HG02840 (cell line): ENCODE data around the gene CYTH4.
"Not testable (repeated sequence)": the region's sequence is repeated elsewhere in the genome, so short reads cannot be mapped to it uniquely, and the experiment has no call there.

Source experiments
- ATAC-seq: cut with Tn5 transposase; IDR thresholded peaks from one replicate; pipeline ENCODE4 v1.9.1; 2021; ENCODE audit warnings: mild to moderate bottlenecking, moderate library complexity, moderate number of reproducible peaks; ENCODE audit not compliant: unreplicated experiment, low FRiP score

CYTH4 gene

DNA sequence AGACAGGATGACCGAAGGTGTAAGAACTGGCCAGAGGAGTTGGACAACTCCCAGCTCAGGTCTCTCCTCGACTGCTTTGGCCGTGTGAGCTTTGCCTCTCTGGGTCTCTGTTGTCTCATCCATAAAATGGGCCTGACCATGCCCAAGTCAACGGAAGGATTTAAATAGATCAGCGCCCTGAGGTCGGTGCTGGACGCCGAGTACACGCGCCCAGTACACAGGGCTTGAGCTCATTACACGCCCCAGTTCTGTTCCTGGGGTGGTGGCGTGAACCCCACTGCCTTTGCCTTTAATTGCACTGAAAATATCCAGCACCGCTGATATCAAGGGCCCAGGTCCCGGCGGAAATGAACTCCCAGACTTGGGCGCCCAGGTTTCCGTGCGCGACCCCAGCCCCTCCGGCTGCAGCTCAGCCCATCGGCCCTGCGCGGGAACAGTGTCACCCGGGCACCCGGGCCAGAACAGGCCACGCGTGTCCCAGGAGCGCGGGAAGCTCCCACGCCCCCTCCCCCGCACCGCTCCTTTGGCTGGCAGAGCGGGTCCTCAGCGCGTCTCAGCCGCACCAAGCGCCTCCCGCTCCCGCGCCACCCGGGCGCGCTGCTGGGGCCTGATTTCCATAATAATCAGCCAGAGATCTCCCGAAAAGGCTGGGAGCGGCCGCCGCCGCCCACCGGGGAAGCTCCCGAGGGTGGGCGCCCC, 42.2 kb downstream of the CYTH4 start:
- no peak for ATAC-seq

DNA sequence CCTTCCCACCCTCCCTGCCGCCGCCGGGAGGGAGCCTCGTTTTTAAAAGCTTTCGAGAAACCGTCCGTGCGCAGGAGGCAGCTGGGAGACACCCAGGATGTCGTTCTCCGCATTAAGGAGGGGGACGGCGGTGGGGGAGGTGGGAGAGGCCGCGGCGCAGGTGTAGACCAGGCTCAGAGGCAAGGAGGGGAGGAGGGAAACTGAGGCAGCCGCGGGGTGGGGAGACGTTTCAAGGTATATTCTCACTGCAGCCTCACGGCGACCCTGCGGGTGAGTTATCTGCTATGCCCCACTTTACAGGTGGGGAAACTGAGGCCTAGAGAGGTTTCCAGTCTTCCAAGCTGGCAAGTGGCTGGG, 42.7 kb downstream of the CYTH4 start:
- ATAC-seq = no peak

DNA sequence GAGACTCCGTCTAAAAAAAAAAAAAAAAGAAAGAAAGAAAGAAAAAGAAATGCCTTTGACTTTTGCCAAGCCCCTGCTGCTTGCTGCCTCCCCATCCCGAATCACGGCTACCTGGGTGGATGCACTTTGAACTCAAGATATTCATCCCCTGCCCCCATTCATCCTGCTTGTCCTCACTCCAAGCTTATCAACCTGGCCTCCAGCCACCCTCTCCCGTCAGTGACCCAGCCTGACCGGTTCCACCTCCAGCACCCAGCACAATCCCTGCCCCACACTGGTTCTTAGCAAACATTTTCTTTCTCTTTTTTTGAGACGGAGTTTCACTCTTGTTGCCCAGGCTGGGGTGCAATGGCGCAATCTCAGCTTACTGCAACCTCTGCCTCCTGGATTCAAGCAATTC, 44.4 kb downstream of the CYTH4 start:
- ATAC-seq = no peak

DNA sequence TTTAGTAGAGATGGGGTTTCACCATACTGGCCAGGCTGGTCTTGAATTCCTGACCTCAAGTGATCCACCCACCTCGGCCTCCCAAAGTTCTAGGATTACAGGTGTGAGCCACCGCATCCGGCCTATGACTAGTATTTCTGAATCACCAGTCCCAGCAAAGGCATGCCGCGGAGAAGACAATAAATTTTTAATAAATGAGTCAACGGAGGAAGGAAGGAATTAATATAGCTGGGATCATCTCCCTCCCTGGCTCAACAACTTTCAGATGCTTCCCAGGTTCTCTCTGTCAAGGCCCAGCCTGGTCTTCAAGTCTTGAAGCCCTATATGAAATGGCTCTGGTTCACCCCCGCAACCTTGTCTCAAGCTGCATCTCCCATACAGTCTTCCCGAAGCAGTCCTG, 45.7 kb downstream of the CYTH4 start:
- ATAC-seq = no peak

DNA sequence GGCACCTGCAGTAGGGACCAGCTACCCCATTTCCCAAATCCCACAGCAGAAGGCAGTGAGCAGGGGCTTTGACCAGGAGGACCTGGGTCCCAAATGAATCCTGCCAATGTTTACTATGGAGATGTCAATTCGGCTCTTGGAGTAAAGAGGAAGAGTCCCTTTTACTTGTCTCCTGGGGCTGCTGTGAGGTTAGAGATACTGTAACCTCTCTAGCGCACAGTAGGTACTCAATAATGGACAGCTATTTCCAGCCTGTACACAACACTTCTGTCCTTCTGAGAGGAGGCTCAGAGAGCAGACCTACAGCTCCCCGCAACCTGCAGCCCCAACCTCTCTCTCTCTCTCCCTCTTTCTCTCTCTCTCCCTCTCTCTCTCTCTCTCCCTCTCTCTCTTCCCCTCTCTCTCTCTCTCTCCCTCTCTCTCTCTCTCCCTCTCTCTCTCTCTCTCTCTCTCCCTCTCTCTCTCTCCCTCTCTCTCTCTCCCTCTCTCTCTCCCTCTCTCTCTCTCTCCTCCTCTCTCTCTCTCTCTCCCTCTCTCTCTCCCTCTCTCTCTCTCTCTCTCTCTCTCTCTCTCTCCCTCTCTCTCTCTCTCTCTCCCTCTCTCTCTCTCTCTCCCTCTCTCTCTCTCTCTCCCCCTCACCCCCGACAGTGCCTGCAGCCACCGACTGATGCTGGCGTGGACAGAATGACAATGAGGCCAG, 46.4 kb downstream of the CYTH4 start:
- ATAC-seq = not testable (repeated sequence)

DNA sequence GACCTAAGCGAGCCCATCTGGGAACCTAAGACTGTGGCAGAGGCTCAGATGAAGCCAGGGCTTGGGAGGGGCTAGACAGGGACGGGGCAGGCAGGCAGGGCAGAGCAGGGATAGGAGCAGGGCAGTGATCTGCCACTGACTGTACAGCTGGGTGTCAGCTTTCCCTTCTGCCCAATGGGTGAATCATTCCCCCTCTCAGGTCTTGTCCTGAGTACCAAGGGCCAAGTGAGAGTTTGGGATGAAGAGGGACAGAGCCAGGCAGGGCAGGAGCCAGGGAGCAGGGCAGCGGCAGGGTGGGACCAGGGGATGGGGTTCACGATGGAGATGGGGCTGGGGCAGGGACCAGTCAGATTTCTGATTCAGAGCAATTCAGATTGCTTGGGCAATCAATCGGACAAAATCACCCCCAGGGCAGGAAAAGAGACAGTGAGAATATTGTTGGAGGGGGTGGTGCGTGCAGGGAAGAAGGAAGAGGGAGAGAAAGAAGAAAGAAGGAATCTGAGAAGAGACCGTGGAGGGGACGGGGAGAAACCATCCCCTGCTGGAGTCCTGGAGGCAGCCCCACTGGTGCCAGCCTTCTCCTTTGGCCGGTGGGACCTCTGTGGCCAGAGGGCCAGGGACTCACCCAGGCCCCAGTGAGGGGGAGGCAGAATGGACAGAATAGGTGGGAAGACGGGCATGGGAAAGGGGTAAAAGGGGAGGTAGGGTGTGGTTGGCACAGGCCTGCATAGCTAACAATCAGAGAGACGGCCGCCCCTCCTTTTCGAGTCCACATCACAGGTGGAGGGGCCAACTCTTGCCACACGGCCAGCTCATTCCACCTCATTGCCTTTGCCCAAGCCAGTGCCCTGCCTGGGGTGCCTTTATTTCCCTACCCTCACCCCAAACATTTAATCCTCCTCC, 47.2 kb downstream of the CYTH4 start:
- no peak for ATAC-seq

DNA sequence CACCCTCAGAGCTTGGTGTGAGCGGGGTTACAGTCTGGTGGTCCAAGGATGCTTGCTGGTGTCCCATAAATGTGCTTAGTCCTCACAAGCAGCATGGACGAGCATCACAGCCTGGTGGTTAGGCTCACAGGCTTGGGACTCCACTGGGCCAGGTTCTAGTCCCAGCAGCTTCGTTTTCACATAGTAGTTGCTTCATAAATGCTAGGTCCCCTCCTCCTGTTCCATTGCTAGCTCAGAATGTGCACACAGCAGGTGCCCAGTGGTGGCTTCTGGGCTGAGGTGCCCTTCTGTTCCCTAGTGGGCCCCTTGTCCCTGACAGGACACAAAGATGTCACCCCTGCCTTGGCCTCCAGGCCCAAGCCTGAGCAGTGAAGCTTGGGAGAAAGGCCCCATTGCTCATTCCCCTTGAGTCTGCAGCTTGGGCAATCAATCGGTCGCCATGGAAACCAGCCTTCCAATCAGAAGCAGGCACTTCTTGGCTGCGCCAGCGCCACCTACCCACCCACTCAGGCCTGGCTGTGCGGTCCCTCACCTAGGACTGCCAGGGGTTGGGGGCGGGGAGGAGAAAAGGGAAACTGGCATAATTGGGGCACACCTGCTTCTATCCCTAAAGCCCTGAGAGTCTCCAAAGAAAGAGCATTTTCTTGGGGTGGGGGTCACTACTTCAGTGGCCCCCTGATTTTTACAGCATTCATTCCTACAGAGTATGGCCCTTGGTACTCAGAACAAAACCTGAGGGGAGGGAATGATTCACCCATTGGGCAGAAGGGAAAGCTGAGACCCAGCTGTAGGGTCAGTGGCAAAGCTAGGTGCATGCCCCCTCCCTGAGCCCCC, 48.1 kb downstream of the CYTH4 start:
- ATAC-seq = no peak

DNA sequence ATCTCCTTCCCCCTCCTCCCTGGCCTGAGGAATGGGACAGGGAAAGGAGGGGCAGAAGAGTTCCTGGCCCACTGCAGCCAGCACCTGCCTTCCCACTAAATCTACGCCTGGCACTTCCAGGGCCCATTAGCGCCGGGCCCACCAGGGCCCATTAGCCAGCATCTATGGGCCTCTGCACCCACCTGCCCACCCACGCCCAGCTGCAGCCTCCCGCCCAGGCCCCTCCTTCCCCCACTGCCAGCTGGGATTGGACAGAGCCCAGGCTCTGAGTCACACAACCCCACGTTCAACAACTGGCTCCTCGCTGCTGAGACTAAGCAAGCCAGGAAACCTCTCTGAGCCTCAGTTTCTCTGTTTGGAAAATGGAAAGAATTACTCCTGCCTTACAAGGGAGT, 48.7 kb downstream of the CYTH4 start:
- no peak for ATAC-seq

DNA sequence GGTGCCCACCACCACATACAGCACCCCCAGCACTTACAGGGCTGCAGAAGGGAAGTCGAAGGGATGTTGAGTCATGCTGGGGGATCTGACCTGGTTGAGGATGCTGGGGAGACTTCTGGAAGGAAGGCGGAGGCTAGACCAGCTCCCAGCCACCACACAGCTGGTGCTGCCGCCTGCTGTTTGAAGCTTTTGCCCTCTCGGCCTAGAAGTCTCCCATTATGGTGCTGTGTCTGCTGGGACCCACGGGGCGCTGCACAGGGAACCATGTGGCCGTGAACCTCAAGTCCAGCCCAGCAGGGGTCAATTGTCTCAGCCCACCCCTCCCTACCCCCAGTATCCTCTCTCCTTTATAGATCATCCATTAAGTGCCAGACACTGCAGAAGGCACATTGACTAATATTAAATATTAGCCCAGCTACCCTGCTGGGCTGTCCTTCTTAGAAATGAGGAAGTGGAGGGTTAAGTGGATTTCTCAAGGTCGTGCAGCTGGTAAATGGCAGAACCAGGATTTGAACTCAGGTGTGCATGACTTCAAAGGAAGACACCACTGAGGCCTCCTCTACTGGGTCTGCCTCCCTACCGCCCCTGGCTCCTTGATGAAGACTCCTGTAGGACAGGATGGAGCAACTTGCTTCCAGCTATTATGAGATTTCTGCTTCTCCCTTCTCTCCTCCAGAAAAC, 49.7 kb downstream of the CYTH4 start:
- ATAC-seq = no peak

DNA sequence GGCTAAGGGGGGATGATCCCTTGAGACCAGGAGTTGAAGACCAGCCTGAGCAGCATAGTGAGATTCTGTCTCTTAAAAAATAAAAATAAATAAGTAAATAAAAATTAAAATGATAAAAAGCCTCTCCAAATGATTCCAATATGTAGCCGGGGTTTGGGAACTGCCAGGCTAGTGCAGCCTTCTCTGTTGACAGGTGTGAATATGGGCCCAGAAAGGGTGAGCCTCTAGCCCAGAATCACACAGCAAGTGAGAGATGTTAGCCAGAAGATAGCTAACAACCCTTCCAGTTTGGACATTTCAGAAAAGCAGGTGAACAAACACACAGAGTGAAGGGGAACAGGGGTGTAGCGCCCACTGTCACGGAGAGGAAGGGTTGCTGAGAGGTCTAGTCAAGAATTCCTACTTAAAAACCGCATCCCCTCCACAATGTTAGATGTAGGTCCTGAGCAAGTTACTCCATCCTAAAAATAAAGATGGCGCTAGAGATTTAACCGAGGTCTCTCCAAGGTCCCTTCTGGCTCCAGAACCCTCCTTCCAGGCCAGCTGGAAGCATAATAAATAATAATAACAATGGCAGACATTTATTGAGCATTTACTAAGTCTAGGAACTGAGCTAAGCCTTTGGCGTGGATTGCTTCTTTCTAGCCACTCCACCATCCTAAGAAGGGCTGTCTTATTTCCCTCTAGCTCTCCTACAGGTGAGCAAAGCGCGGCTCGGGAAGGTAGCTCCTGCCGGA, 51.6 kb downstream of the CYTH4 start:
- no peak for ATAC-seq

DNA sequence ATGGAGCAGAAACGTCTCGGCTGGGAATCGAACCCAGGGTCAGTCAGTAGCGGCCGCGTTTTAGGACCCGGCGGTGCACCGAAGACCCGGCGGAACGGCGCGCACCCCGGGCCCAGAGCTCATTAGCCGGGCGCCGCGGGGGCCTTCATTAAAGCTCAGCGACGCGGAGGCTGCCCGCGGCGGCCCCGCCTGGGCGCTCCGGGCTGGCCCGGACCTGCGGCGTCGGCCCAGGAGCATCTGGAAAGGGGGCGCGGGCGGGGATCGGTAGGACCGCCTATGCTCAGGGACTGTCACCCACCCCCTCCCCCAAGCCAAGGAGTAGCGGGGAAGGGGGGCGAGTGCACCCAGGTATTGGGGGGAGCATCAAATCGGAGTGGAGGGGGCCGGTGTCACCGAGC, 52.2 kb downstream of the CYTH4 start:
- no peak for ATAC-seq

DNA sequence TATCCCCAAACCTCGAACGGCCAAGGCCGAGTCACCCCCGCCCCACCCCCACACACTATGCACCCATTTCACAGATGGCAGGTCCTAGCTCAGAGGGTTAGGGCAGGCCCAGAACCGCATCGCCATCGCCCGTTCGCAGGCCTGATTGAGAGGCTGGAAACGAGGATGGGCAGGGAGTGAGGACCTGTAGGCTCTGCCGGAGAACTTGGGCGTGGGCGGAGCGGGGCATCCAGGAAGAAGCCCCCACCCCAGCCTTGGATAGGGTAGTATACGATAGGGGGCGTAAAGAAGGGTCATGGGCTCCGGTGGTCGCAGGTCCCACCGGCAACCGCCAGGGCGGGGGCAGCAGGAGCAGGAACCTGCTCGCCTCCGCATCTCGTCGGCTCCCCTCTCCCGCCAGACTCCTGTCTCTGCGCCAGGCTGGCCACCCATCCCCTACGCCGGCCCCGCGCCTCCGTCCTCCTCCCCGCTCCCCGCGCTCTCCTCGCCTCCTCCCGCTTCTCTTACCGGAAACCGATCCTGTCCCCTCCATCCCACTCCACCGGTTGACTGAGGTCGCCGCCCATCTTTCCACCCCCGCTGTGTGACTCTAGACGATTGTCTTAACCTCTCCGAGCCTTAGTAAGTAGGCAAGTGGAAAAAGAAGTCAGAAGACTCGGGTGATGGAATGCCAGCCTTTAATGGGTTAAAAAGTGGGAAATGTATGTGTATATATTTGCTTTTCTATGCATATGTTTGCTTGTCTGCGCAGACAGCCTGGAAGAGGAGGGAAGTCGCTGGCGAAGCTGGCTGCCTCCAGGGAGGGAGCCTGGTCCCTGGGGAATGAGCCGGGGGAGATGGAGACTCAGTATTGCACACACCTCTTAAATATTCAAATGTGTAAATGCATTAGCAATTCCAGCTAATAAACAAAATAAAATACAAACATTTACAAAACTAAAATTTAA, 52.8 kb downstream of the CYTH4 start:
- ATAC-seq = no peak

DNA sequence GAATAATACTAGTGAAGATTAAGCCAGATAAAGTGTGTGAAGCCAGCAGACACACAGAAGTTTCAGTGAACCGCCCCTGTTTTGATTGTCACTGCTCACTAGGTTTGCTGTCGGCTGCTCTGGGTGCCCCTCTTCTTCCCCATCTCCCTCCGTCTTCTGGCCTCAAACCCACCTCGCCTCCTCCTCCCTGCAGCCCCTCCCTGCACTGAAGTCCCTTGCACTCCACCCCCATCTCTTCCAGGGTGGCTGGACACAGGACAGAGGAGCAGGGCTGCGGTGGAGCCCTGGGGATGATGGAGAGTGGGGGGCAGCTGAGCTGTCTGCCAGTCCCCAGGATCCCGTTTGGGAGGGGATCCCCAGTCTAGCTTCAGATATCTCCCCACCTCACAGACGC, 53.5 kb downstream of the CYTH4 start:
- ATAC-seq = no peak

DNA sequence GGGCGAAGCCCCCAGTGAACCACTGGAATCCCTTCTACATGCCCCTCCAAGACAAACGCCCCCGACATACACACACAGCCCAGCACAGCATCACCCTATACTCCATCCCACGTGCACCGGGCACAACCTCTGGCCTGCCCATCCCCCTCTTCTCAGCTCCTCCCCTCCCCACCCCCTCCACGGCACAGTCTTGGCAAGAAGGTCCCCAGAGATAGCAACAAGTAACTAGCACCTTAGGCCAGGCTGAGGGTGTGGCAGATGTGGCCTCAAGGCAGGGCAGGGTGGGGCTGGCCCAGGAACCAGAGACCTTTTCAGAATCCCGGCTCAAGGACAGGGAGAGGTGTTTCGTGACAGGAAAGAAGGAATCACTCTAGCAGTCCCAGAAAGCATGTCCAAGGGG, 54.3 kb downstream of the CYTH4 start:
- no peak for ATAC-seq

DNA sequence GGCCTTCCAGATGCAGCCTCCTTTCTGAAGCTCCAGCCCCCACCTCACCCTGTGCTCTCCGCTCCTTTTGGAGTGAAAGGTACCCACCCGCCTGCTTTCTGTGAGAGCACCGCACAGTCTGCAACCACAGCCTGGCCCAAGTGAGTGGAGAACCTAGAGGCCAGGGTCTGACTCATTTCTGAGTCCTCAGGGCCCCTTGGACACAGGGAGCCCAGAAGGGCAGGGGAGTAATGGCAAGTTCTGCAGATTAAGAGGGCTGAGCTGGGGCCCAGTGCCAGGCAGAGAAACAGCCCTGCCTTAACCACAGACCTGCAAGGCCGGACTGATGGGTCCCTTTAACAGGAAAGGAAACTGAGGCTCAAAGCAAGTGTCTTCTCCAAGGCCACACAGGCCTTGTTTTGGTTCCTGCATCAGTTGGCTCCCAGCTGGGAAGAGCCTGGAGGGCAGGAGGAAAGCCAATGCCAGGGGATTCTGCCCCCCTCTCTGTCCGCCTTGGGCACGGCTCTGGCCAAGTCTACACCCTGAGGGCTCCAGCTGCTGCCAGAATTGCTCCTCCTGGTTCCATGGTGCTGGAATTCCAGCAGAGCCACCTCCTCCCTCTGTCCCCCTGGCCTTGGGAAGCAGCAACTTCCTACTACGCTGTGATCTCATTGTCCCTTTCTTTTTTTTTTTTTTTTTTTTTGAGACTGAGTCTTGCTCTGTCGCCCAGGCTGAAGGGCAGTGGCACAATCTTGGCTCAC, 55.1 kb downstream of the CYTH4 start:
- no peak for ATAC-seq

DNA sequence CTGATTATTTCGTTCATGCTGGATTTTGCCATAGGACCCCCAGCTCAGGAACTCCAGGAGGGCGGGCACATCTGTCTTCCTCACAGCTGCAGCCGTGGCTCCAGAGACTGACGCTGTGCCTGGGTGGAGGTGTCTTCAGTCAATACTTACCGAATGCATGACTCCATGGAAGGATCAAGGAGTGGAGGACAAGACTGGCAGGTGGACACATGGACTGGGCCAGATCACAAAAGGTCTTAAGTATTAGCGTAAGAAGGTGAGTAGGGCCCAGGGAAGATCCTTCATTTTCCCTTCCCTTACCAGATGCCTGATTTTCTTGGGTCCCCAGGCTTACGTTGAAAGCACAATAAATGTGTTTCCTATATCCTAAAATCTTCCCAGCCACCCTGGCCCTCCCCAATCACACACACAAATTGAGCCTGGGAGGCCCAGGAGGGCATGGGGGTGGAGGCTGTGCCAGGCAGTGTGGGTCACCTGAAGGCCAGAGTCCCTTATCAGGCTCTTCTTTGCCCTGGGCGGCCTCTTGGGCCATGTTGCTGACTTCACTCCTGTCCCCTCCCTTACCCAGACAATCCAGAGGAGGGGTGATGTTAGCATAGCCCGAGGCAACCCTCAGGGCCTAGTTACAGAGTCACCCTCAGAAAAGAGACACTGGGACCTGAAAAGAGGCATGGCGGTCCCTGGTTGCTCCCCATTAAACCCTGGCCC, 56.4 kb downstream of the CYTH4 start:
- no peak for ATAC-seq
